Chondrocyte (in vitro differentiated cells): ENCODE measurements around the gene GNB1. TPM values are rescaled to one million over a fixed set of nuclear protein-coding genes. Genes with fewer than 3 reads are reported as not detected.

Source experiments
- DNase-seq: peaks from one replicate; pipeline ENCODE4 v3.0.0; 2021; ENCODE audit warnings: mixed read lengths, low spot score
- H3K27ac Mint-ChIP-seq: one replicate; pipeline ENCODE4 v1.8.0; 2021; ENCODE audit warnings: mild to moderate bottlenecking, moderate library complexity, mixed read lengths; ENCODE audit not compliant: unreplicated experiment
- H3K27me3 Mint-ChIP-seq: 2 replicates; pipeline ENCODE4 v1.8.0; 2021; ENCODE audit warnings: low read depth, mixed read lengths
- H3K36me3 Mint-ChIP-seq: 2 replicates; pipeline ENCODE4 v1.8.0; 2021; ENCODE audit warnings: low read depth, mixed read lengths
- H3K4me1 Mint-ChIP-seq: 2 replicates; pipeline ENCODE4 v1.8.0; 2021; ENCODE audit warnings: low read depth, mild to moderate bottlenecking, mixed read lengths
- H3K4me3 Mint-ChIP-seq: one replicate; pipeline ENCODE4 v1.8.0; 2021; ENCODE audit warnings: mild to moderate bottlenecking, moderate library complexity, mixed read lengths; ENCODE audit not compliant: unreplicated experiment
- H3K9me3 Mint-ChIP-seq: 2 replicates; pipeline ENCODE4 v1.8.0; 2021; ENCODE audit warnings: low read depth, mixed read lengths
- CTCF ChIP-seq: fragments of 200-600 bp; sonication (generic); IDR thresholded peaks from 2 replicates; pipeline ENCODE4 v1.5.0; 2021; ENCODE audit warnings: antibody characterized with exemption, mild to moderate bottlenecking, moderate library complexity
- long read RNA-seq: library from polyadenylated mRNA; stranded (forward); transcript quantifications from one replicate; pipeline ENCODE4 v2.0.0, GENCODE V29; 2021
- total RNA-seq: library from RNA; stranded (reverse); gene quantifications from 3 replicates; pipeline ENCODE4 v1.2.1, GENCODE V29; 2021

Gene GNB1
- 419 to 543 TPM (median 538 TPM) in 3 replicates for total RNA-seq
- long read RNA-seq, transcript GNB1-201 (12 exons, 3,132 nt): major isoform, 438 of 752 reads
- long read RNA-seq, transcript GNB1-209 (11 exons, 3,145 nt): minor isoform, 103 of 752 reads
- long read RNA-seq, partial matches to known transcripts: 78 of 752 reads
- long read RNA-seq, other reads (novel, unspliced or antisense): 133 of 752 reads

- no peak for TF ChIP-seq CTCF
- no peaks in the 10 kb centered on the region for H3K9me3 Mint-ChIP-seq
- H3K4me1 Mint-ChIP-seq: peaks cover 49% of the 10 kb centered on the region
- peak within 1 kb of the TSS; percentile 86 for H3K27ac Mint-ChIP-seq
- H3K36me3 Mint-ChIP-seq: no peaks in the 10 kb centered on the region
- H3K27me3 Mint-ChIP-seq: no peaks in the 10 kb centered on the region
- H3K4me3 Mint-ChIP-seq: peak within 1 kb of the TSS; percentile 85
- DNase-seq: peak; percentile 94
Measured at GRCh38 chr1:1890506-1891348, at the start of gene GNB1. Gene GNB1, minus strand, starts transcription at chr1:1891087. Its CDS starts 65,634 bp downstream, at chr1:1825453.

- Mint-ChIP-seq H3K27ac (no peak overlapping the region), H3K36me3 (no peaks in the 10 kb centered on the region), H3K27me3 (peaks cover 11% of the 10 kb centered on the region), H3K9me3 (no peaks in the 10 kb centered on the region), H3K4me3 (no peak overlapping the region), H3K4me1 (peaks cover 5% of the 10 kb centered on the region)
- TF ChIP-seq CTCF: no peak
- DNase-seq: peak; percentile 77
Measured at GRCh38 chr1:1940123-1940425, 49.2 kb upstream of the GNB1 start.

- Mint-ChIP-seq H3K4me3 (no peak overlapping the region), H3K27me3 (peaks cover 11% of the 10 kb centered on the region), H3K27ac (no peak overlapping the region), H3K36me3 (no peaks in the 10 kb centered on the region), H3K4me1 (peaks cover 5% of the 10 kb centered on the region), H3K9me3 (no peaks in the 10 kb centered on the region)
- no peak for TF ChIP-seq CTCF
- DNase-seq: peak; percentile 71
Measured at GRCh38 chr1:1939296-1940122, 48.6 kb upstream of the GNB1 start.

GRCh38 chr1:1938613-1939295 is 47.9 kb upstream of the GNB1 start:
- Mint-ChIP-seq H3K4me1 (peaks cover under 1% of the 10 kb centered on the region), H3K9me3 (no peaks in the 10 kb centered on the region), H3K27me3 (peaks cover 10% of the 10 kb centered on the region), H3K4me3 (no peak overlapping the region), H3K27ac (no peak overlapping the region), H3K36me3 (no peaks in the 10 kb centered on the region)
- no peak for TF ChIP-seq CTCF
- peak; percentile 73 for DNase-seq

- no peak overlapping the region for H3K27ac Mint-ChIP-seq
- H3K4me3 Mint-ChIP-seq: no peak overlapping the region
- peaks cover 1% of the 10 kb centered on the region for H3K36me3 Mint-ChIP-seq
- H3K27me3 Mint-ChIP-seq: peaks cover 12% of the 10 kb centered on the region
- H3K9me3 Mint-ChIP-seq: no peaks in the 10 kb centered on the region
- TF ChIP-seq CTCF: no peak
- DNase-seq: no peak
- no peaks in the 10 kb centered on the region for H3K4me1 Mint-ChIP-seq
Measured at GRCh38 chr1:1938276-1938573, 47.3 kb upstream of the GNB1 start.
